HG03521 (cell line): Measurements from ENCODE around the gene MTA3.
"Not testable (repeated sequence)": the region's sequence is repeated elsewhere in the genome, so short reads cannot be mapped to it uniquely, and the experiment has no call there.

ENCODE experiments used
- ATAC-seq: cut with Tn5 transposase; IDR thresholded peaks from one replicate; pipeline ENCODE4 v1.9.1; 2021; ENCODE audit warnings: mild to moderate bottlenecking, moderate library complexity; ENCODE audit not compliant: unreplicated experiment

Gene MTA3

DNA sequence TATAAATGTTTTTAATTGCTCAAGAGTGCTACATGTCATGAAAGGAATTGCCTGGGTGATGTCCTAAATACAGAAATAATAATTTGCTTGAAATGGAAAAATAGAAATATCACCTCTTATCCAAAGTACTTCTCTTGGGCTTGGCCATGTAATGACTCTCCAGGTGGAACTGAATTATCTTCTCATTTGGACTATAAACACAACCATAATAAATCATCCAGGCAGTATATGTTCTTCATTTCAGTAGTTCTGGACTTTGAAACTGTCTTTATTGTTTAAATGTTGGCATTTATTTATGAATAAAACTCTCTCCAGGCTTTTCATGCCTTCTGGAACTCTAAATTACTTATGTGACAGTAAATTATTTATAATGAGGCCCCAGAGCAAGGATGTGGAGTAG is 155.0 kb downstream of the MTA3 start:
- ATAC-seq: no peak

- no peak for ATAC-seq
Observed at GRCh38 chr2:42724886-42725285, 156.5 kb downstream of the MTA3 start.

- no peak for ATAC-seq
Observed at GRCh38 chr2:42725657-42726056, 157.2 kb downstream of the MTA3 start.

DNA sequence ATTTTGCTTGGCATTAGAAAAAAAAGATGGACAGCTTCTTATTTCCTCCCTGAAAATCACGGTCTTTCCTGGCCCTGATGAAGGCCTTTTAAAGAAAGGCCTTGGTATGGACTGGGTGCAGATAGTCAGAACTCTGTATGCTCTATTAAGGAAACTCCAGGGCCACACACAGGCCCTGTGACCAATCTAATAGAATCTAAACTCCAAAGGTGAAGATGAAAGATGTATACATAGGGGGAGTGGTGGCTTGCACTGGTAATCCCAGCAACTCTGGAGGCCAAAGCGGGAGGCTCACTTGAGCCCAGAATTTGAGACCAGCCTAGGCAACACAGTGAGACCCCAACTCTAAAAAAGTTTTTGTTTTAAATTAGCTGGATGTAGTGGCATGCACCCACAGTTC is 158.2 kb downstream of the MTA3 start:
- no peak for ATAC-seq

DNA sequence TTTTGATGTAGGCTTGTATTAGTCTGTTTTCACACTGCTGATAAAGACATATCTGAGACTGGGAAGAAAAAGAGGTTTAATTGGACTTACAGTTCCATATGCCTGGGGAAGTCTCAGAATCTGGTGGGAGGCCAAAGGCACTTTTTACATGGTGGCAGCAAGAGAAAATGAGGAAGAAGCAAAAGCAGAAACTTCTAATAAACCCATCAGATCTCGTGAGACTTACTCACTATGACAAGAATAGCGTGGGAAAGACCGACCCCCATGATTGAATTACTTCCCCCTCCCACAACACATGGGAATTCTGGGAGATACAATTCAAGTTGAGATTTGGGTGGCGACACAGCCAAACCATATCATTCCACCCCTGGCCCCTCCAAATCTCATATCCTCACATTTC is 162.9 kb downstream of the MTA3 start:
- not testable (repeated sequence) for ATAC-seq

DNA sequence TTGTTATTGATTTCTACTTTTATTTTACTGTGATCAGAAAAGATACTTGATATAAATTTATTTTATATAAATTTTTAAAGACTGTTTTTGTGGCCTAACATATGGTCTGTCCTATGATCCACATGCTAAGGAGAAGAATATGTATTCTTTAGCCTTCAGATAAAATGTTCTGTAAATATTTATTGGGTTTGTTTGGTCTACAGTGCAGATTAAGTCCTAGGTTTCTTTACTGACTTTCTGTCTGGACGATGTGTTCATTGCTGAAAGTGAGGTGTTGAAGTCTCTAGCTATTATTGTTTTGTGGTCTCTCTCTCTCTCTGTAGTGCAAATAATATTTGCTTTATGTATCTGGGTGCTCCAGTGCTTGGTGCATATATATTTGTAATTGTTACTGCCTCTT is 165.4 kb downstream of the MTA3 start:
- no peak for ATAC-seq

DNA sequence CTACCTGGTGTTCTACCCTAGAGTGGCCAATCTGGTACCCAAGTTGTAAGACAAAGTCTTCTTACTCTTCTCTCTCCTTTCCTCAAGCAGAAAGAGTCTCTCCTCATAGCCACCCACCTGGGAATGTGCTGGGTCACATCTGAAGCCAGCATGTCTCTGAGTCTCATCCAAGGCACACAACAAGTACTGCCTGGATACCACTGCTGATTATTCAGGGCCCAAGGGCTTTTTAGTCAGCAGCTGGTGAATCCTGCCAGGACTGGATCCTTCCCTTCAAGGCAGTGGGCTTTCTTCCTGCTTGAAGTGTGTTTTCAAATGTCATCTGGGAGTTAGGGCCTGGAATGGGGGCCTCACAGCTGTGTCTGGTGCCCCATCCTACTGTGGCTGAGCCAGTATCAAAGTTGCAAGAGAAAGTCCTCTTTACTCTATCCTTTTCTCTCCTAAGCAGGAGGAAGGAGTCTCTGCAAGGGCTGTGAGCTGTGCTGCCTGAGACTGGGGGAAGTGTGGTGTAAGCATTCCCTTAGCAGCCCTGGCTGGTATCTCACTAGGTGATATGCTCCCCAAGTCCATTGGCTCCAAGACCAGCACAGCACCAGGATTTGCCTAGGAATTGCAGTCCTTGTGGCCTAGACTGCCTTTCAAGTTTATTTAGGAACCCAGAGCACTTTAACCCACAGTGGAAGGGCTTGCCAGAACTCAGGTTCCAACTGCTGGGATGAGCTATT is 168.3 kb downstream of the MTA3 start:
- ATAC-seq: no peak

GRCh38 chr2:42741140-42741539 is 172.7 kb downstream of the MTA3 start:
- ATAC-seq: no peak

- ATAC-seq: no peak
Observed at GRCh38 chr2:42742740-42743658, 174.6 kb downstream of the MTA3 start.

GRCh38 chr2:42743659-42743990 is 175.2 kb downstream of the MTA3 start:
- ATAC-seq: no peak

DNA sequence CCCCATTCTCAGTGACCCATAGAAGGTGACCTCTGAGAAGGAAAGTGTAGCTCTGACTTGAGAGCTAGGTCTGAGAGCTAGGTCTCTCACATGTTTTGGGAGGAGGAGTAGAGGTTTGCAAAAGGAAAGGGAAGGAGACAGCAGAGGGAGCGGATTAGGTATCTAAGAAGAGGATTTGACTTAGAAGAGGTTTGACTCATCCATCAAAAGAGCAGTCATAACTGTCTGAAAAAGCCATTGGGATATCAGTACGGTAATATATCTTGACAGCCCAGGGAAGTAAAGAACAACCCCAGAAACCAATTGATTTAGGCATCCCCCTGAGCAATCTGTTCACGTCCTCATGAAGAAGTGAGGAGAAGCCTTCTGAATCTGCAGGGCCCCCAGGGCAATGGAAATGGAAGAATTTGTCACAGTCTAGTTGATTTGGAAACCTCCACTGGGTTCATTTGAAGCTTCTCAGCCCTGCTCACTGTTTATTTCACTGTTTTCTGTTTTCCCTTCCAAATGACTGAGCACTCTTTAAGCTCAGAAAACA is 176.2 kb downstream of the MTA3 start:
- no peak for ATAC-seq

DNA sequence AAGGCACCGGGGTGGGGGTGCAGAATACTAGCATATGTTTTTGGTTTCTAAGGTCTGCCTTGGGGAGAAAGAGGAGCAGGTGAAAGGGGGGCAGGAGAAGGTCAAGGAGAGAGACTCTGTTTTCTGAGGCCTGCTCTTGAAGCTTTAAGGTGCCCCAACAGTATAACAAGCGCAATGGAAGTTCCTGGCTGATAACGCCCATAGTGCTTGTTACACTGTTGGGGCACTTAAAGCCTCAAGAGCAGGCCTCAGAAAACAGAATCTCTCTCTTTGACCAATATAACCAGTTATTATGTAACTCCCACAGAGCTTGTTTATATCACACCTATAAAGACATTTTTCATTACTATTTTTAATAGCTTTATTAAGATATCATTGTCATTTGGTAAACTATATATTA is 179.0 kb downstream of the MTA3 start:
- no peak for ATAC-seq

DNA sequence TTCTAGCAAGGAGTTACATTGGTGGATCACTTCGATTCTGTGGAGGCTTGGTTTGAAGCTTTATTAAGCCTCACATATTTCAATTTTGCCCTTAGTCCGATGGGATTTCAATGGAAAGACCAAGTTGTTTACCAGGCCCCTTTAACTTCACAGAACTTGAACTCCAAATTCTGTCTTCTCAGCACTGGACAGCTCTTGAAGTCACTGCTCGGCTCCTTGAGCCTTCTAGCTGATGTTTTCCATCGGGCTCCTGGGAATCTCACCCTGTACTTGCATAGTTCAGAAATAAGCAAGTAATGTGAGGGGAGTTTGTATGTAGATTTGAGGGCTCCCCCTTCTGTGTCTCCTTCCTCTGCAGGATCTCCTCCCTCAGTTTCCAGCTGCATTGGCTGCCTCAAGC is 180.4 kb downstream of the MTA3 start:
- no peak for ATAC-seq

- peak; percentile 66 for ATAC-seq
Observed at GRCh38 chr2:42752314-42752713, 183.9 kb downstream of the MTA3 start.

DNA sequence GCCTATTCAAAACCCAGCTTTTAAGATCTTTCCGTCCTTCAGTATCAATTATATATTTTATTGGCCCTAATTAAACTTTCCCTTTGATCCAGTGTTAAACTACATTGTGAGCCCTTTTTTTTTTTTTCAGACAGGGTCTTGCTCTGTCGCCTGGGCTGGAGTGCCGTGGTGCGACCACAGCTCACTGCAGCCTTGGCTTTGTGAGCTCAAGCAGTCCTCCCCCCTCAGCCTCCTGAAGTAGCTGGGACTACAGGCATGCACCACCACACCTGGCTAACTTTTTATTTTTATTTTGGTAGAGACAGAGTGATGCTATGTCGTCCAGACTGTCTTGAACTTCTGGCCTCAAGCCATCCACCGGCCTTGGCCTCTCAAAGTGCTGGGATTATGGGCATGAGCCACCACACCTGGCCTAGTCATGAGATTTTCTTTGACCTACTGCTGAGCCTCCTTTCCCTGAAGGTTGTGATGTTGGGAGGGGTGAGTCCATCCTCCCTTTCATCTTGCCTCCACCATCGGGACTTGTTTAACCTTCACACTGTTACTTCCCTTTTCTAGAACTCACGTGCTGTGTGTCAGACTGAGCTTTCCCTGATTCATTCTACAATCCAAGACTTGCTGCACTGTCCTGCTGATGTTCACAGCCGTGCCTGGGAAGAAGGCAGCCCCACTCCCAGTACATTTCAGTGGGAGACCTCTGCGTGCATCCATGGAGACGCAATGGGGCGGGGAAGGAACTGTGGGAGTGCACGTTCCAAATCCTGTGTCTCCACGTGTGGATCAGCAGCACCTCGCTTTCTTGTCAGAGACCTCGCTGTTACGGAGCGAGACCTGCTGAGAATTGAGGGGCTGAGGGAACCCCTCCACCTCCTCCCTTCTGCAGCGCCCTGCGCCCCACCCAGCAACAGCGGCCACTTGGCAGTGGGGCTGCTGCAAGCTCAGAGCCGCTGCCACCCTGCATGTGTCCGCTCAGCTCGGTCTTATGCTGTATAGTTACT is 184.7 kb downstream of the MTA3 start:
- ATAC-seq: no peak

- peak; percentile 59 for ATAC-seq
Observed at GRCh38 chr2:42754021-42754775, 185.8 kb downstream of the MTA3 start.

- no peak for ATAC-seq
Observed at GRCh38 chr2:42754776-42755140, 186.3 kb downstream of the MTA3 start.

GRCh38 chr2:42755191-42755880 is 186.9 kb downstream of the MTA3 start:
- ATAC-seq: no peak

- ATAC-seq: no peak
Observed at GRCh38 chr2:42756150-42756775, 187.8 kb downstream of the MTA3 start.
